Measurements from ENCODE around the gene EXOC5. TPM values are rescaled to one million over a fixed set of nuclear protein-coding genes. Genes with fewer than 3 reads are reported as not detected.

EXOC5 gene
- total RNA-seq, 1 experiment from 2014 or later = 90.9 TPM

Other genes starting within 250 kb of the EXOC5 start
- gene AP5M1, start 66 bp upstream of the EXOC5 start, total RNA-seq (2014; rRNA removed; shearing (Covaris generic); ENCODE audit: low replicate concordance) = 38.7 and 68.3 TPM in 2 replicates
- gene NAA30, start 121.7 kb upstream of the EXOC5 start, total RNA-seq (2014; rRNA removed; shearing (Covaris generic); ENCODE audit: low replicate concordance) = 13.6 and 34.6 TPM in 2 replicates
- not detected in 2 replicates for gene CCDC198, start 225.0 kb upstream of the EXOC5 start, total RNA-seq (2014; rRNA removed; shearing (Covaris generic); ENCODE audit: low replicate concordance)